Muscle of back (tissue), 11 donors: ENCODE measurements around the gene PGAM4. TPM values are rescaled to one million over a fixed set of nuclear protein-coding genes. Genes with fewer than 3 reads are reported as not detected.
"Not testable (repeated sequence)": the region's sequence is repeated elsewhere in the genome, so short reads cannot be mapped to it uniquely, and the experiment has no call there.

Experiments used
- DNase-seq, 3 donors: peaks; one replicate each; pipeline versions ENCODE4 v3.0.0 to v3.0.0-alpha.2; 2013
- polyA plus RNA-seq, 10 donors: library from polyadenylated mRNA; unstranded; fragments of 120-200 nt; gene quantifications; one replicate each; pipeline ENCODE4 v1.2.1, GENCODE V29; 2013; ENCODE audit not compliant: insufficient read length in 10 of 10

PGAM4 gene
- polyA plus RNA-seq, 10 donors: 0.41 TPM; not detected in 9

- no peak for DNase-seq
These were observed 43.7 kb downstream of the PGAM4 start for GRCh38 chrX:77925764-77926163.

- no peak for DNase-seq
These were observed 45.0 kb downstream of the PGAM4 start for GRCh38 chrX:77924320-77924859.

GRCh38 chrX:77922787-77923186, 46.7 kb downstream of the PGAM4 start:
- DNase-seq: no peak

GRCh38 chrX:77919370-77919769, 50.1 kb downstream of the PGAM4 start:
- not testable (repeated sequence) for DNase-seq

GRCh38 chrX:77918568-77918967, 50.9 kb downstream of the PGAM4 start:
- no peak for DNase-seq

Other genes starting within 250 kb of the PGAM4 start
- gene ATRX, start 183.4 kb downstream of the PGAM4 start, polyA plus RNA-seq: 10 to 100 TPM; 43.1 to 68.3 (median 54.7) TPM
- gene MAGT1, start 74.2 kb downstream of the PGAM4 start, polyA plus RNA-seq: 10 to 100 TPM; 37.2 to 49.6 (median 45.0) TPM
- gene COX7B, start 70.2 kb downstream of the PGAM4 start, polyA plus RNA-seq: 100 to 1,000 TPM; 231 to 299 (median 268) TPM
- gene ATP7A, start 58.9 kb downstream of the PGAM4 start, polyA plus RNA-seq: 1 to 10 TPM; 7.5 to 10.0 (median 8.7) TPM
- 100 to 1,000 TPM; 212 to 326 (median 281) TPM for gene PGK1, start 134.6 kb upstream of the PGAM4 start, polyA plus RNA-seq
- 10 to 100 TPM; 27.1 to 37.0 (median 31.6) TPM for gene TAF9B, start 170.0 kb upstream of the PGAM4 start, polyA plus RNA-seq